GM10266 (cell line): ENCODE measurements around the gene DOCK2.
"Not testable (repeated sequence)": the region's sequence is repeated elsewhere in the genome, so short reads cannot be mapped to it uniquely, and the experiment has no call there.

ENCODE experiments used
- DNase-seq: peaks from one replicate; pipeline ENCODE4 v3.0.0; 2012; ENCODE audit errors: extremely low spot score
- CTCF ChIP-seq: IDR thresholded peaks from 2 replicates; pipeline ENCODE4 v1.5.1; 2012; ENCODE audit warnings: mild to moderate bottlenecking, low read depth; ENCODE audit not compliant: control insufficient read depth, insufficient read depth; ENCODE audit errors: missing control alignments

DOCK2 gene

GRCh38 chr5:169651526-169651925, 14.5 kb downstream of the DOCK2 start:
- no peak for DNase-seq
- TF ChIP-seq CTCF, result no peak

- TF ChIP-seq CTCF, result no peak
- DNase-seq, result no peak
Observed at GRCh38 chr5:169652057-169652456, 15.0 kb downstream of the DOCK2 start.

- no peak for DNase-seq
- TF ChIP-seq CTCF, result no peak
Observed at GRCh38 chr5:169653091-169653490, 16.0 kb downstream of the DOCK2 start.

GRCh38 chr5:169655353-169655752, 18.3 kb downstream of the DOCK2 start:
- DNase-seq, result no peak
- no peak for TF ChIP-seq CTCF

GRCh38 chr5:169656125-169656901, 19.2 kb downstream of the DOCK2 start:
- no peak for TF ChIP-seq CTCF
- peak; percentile 55 for DNase-seq

GRCh38 chr5:169657127-169657526, 20.1 kb downstream of the DOCK2 start:
- DNase-seq, result no peak
- no peak for TF ChIP-seq CTCF

GRCh38 chr5:169662451-169662850, 25.4 kb downstream of the DOCK2 start:
- not testable (repeated sequence) for DNase-seq

GRCh38 chr5:169663537-169663936, 26.5 kb downstream of the DOCK2 start:
- no peak for DNase-seq
- no peak for TF ChIP-seq CTCF
